Suprapubic skin (tissue), 3 donors: Measurements from ENCODE around the gene NAALADL2.

Source experiments
- POLR2A ChIP-seq, 2 donors: fragments of 450-650 bp; IDR thresholded peaks; one replicate each; pipeline ENCODE4 v1.6.1; 2017; ENCODE audit warnings: antibody characterized with exemption in 2 of 2, mild to moderate bottlenecking in 2 of 2, moderate library complexity in 2 of 2
- TF ChIP-seq, protein P1 (sequence below), 2 donors: fragments of 200-600 bp in 1 of 2; fragments of 450-650 bp in 1 of 2; sonication (generic) in 1 of 2; IDR thresholded peaks; one replicate each; pipeline ENCODE4 v1.5.1; 2016 to 2019; ENCODE audit warnings: antibody characterized with exemption in 2 of 2, mild to moderate bottlenecking in 1 of 2, moderate library complexity in 1 of 2

GRCh38 chr3:175336406-175337133 lies 477.4 kb downstream of the NAALADL2 start:
- TF ChIP-seq, protein P1, sequence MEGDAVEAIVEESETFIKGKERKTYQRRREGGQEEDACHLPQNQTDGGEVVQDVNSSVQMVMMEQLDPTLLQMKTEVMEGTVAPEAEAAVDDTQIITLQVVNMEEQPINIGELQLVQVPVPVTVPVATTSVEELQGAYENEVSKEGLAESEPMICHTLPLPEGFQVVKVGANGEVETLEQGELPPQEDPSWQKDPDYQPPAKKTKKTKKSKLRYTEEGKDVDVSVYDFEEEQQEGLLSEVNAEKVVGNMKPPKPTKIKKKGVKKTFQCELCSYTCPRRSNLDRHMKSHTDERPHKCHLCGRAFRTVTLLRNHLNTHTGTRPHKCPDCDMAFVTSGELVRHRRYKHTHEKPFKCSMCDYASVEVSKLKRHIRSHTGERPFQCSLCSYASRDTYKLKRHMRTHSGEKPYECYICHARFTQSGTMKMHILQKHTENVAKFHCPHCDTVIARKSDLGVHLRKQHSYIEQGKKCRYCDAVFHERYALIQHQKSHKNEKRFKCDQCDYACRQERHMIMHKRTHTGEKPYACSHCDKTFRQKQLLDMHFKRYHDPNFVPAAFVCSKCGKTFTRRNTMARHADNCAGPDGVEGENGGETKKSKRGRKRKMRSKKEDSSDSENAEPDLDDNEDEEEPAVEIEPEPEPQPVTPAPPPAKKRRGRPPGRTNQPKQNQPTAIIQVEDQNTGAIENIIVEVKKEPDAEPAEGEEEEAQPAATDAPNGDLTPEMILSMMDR (IDR thresholded peaks at IDR 0.05): no peak
- TF ChIP-seq POLR2A (IDR thresholded peaks at IDR 0.05): no peak
